Smooth muscle cell of bladder (primary cell): ENCODE results near the gene MTMR11. TPM values are rescaled to one million over a fixed set of nuclear protein-coding genes. Genes with fewer than 3 reads are reported as not detected.

Source experiments
- total RNA-seq: library from RNA; depleted of rRNA; stranded (reverse); fragments of >200 nt; gene quantifications from 2 replicates; pipeline ENCODE4 v1.2.3, GENCODE V29; 2014

The MTMR11 gene
- 2.4 and 2.9 TPM in 2 replicates for total RNA-seq

GRCh38 chr1:149936170-149936991 is at the start of gene MTMR11:
Gene MTMR11, minus strand, starts transcription at chr1:149936879. Its CDS starts 232 bp downstream, at chr1:149936647.

GRCh38 chr1:149927563-149928400 is 8.9 kb downstream of the MTMR11 start, which contains the start of gene SF3B4:
Gene SF3B4, minus strand, starts transcription at chr1:149927803. Its CDS starts 44 bp downstream, at chr1:149927759.

GRCh38 chr1:149917571-149918144 is 19.0 kb downstream of the MTMR11 start, which contains the start of gene SV2A:
Gene SV2A, minus strand, starts transcription at chr1:149917844. Its CDS starts 4,004 bp downstream, at chr1:149913840.

GRCh38 chr1:149899460-149900284 is 37.0 kb downstream of the MTMR11 start, which contains the start of gene BOLA1:
Gene BOLA1, plus strand, starts transcription at chr1:149899568. Its CDS starts 492 bp downstream, at chr1:149900060.

Other genes with a start within 250 kb of the MTMR11 start
- gene FCGR1A, start 154.2 kb downstream of the MTMR11 start, total RNA-seq, result not detected in 2 replicates
- 8.7 TPM in 2 replicates for gene BOLA1, start 37.3 kb downstream of the MTMR11 start, total RNA-seq
- gene SV2A, start 19.0 kb downstream of the MTMR11 start, total RNA-seq, result 14.1 and 18.3 TPM in 2 replicates
- gene SF3B4, start 9.1 kb downstream of the MTMR11 start, total RNA-seq, result 5.7 TPM in 2 replicates
- 10.7 and 13.8 TPM in 2 replicates for gene OTUD7B, start 73.8 kb upstream of the MTMR11 start, total RNA-seq
- 29.6 and 32.4 TPM in 2 replicates for gene VPS45, start 130.9 kb upstream of the MTMR11 start, total RNA-seq
- 45.7 and 64.1 TPM in 2 replicates for gene PLEKHO1, start 213.0 kb upstream of the MTMR11 start, total RNA-seq